ENCODE measurements around the gene NUDT3. TPM values are rescaled to one million over a fixed set of nuclear protein-coding genes. Genes with fewer than 3 reads are reported as not detected.

NUDT3 gene
- total RNA-seq, 1 donor from 2014 or later: 16.7 TPM

DNA sequence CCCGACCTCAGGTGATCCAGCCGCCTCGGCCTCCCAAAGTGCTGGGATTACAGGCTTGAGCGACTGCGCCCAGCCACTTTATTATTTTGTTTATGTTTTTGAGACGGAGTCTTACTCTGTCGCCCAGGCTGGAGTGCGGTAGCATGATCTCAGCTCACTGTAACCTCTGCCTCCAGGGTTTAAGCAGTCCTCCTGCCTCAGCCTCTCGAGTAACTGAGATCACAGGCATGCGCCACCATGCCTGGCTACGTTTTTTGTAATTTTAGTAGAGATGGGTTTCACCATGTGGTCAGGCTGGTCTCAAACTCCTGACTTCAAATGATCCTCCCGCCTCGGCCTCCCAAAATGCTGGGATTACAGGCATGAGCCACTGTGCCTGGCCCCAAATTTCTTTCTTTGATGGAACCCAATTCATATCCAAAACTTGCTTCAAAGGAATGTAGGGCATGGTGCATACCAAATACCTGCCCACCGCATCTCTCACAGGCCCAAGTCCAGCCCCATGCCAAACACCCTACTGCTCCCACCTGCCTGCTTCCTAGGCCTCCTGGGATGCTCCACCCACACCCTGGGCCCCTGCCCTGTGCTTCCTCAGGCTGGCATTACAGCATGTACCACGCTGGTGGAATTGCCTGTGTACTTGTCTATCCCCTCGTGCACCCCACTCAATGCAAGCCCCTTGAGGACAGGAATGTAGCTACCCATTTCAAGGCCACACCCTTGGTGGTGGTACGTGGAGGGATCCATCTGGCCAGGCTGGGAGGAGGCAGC lies 160.7 kb downstream of the NUDT3 start:
- Histone ChIP-seq H2AFZ (ENCODE audit: low read depth, low read length) (no peak overlapping the region), H3K9ac (ENCODE audit: low read length) (no peak overlapping the region), H3K27ac (ENCODE audit: low read depth, low read length) (no peak overlapping the region), H3K4me3 (ENCODE audit: insufficient read depth, low read depth, low read length) (no peak overlapping the region), H3K27me3 (ENCODE audit: insufficient read depth, low read length) (no peaks in the 10 kb centered on the region), H3K36me3 (ENCODE audit: insufficient read depth, low read length) (no peaks in the 10 kb centered on the region), H3K79me2 (ENCODE audit: insufficient read depth, low read length) (no peaks in the 10 kb centered on the region), H3K4me2 (ENCODE audit: low read length) (no peak overlapping the region), H3K9me3 (ENCODE audit: insufficient read depth, low read depth, low read length) (no peaks in the 10 kb centered on the region), H3K4me1 (ENCODE audit: insufficient read depth, low read length) (peaks cover 22% of the 10 kb centered on the region), H4K20me1 (ENCODE audit: insufficient read depth, low read length) (no peaks in the 10 kb centered on the region)
- peaks cover 1% of the 10 kb centered on the region for H3K27me3 Mint-ChIP-seq (ENCODE audit: low read depth, unreplicated experiment)
- no peak for DNase-seq (ENCODE audit: low read depth)
- no peak for FAIRE-seq
- no peak for TF ChIP-seq EZH2 (IDR thresholded peaks at IDR 0.05; ENCODE audit: insufficient read depth, low read length)
- TF ChIP-seq, protein P1, sequence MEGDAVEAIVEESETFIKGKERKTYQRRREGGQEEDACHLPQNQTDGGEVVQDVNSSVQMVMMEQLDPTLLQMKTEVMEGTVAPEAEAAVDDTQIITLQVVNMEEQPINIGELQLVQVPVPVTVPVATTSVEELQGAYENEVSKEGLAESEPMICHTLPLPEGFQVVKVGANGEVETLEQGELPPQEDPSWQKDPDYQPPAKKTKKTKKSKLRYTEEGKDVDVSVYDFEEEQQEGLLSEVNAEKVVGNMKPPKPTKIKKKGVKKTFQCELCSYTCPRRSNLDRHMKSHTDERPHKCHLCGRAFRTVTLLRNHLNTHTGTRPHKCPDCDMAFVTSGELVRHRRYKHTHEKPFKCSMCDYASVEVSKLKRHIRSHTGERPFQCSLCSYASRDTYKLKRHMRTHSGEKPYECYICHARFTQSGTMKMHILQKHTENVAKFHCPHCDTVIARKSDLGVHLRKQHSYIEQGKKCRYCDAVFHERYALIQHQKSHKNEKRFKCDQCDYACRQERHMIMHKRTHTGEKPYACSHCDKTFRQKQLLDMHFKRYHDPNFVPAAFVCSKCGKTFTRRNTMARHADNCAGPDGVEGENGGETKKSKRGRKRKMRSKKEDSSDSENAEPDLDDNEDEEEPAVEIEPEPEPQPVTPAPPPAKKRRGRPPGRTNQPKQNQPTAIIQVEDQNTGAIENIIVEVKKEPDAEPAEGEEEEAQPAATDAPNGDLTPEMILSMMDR (IDR thresholded peaks at IDR 0.05; ENCODE audit: insufficient read depth, low read depth, low read length): no peak
- H3K36me3 Mint-ChIP-seq (ENCODE audit: low read depth, unreplicated experiment): no peaks in the 10 kb centered on the region
- H3K4me3 Mint-ChIP-seq (ENCODE audit: unreplicated experiment): no peak overlapping the region
- H3K9me3 Mint-ChIP-seq (ENCODE audit: unreplicated experiment): no peaks in the 10 kb centered on the region
- H3K27ac Mint-ChIP-seq (ENCODE audit: unreplicated experiment): no peak overlapping the region
- peaks cover 8% of the 10 kb centered on the region for H3K4me1 Mint-ChIP-seq (ENCODE audit: low read depth, unreplicated experiment)

DNA sequence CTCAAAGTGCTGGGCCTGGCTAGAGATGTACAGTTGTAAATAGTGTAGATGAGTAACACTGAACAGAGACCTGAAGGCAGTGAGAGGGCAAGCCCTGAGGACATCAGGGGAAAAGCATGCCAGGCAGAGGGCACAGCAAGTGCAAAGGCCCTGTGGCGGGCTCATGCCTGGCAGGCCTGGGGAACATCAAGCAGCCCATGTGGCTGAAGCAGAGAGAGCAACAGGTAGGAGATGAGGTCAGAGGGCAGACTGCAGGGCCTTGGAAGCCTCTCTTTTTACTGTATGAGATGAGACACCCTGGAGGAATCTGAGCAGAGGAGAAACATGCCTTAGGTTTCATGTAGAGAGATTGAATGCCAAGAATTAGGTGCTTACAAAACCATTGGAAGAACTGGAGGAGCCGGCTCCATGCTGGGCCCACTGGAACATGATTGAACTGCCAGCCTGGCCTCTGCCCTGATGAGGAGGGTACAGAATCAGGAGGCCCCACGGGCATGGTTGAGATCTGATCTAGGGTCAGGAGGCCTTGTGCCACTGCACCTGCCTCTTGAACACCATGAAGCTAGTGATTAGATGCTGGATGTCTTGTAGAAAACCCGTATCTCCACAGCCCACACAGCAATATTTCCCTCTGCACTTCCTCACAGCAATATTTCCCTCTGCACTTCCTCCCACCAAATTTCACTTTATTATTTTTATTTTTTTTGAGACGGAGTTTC lies 161.7 kb downstream of the NUDT3 start:
- FAIRE-seq (no peak), DNase-seq (ENCODE audit: low read depth) (no peak)
- no peak overlapping the region for H3K27ac ChIP-seq (ENCODE audit: low read depth, low read length)
- H3K27me3 ChIP-seq (ENCODE audit: insufficient read depth, low read length): no peaks in the 10 kb centered on the region
- no peak overlapping the region for H3K4me3 ChIP-seq (ENCODE audit: insufficient read depth, low read depth, low read length)
- Mint-ChIP-seq H3K27me3 (ENCODE audit: low read depth, unreplicated experiment) (peaks cover 3% of the 10 kb centered on the region), H3K27ac (ENCODE audit: unreplicated experiment) (no peak overlapping the region), H3K4me1 (ENCODE audit: low read depth, unreplicated experiment) (peaks cover 10% of the 10 kb centered on the region), H3K4me3 (ENCODE audit: unreplicated experiment) (no peak overlapping the region), H3K9me3 (ENCODE audit: unreplicated experiment) (no peaks in the 10 kb centered on the region), H3K36me3 (ENCODE audit: low read depth, unreplicated experiment) (no peaks in the 10 kb centered on the region)
- no peak overlapping the region for H3K4me2 ChIP-seq (ENCODE audit: low read length)
- H3K4me1 ChIP-seq (ENCODE audit: insufficient read depth, low read length): peaks cover 15% of the 10 kb centered on the region
- H4K20me1 ChIP-seq (ENCODE audit: insufficient read depth, low read length): no peaks in the 10 kb centered on the region
- H2AFZ ChIP-seq (ENCODE audit: low read depth, low read length): no peak overlapping the region
- H3K9ac ChIP-seq (ENCODE audit: low read length): no peak overlapping the region
- no peak for TF ChIP-seq EZH2 (IDR thresholded peaks at IDR 0.05; ENCODE audit: insufficient read depth, low read length)
- TF ChIP-seq, protein P1 (IDR thresholded peaks at IDR 0.05; ENCODE audit: insufficient read depth, low read depth, low read length): no peak
- H3K36me3 ChIP-seq (ENCODE audit: insufficient read depth, low read length): no peaks in the 10 kb centered on the region
- no peaks in the 10 kb centered on the region for H3K9me3 ChIP-seq (ENCODE audit: insufficient read depth, low read depth, low read length)
- no peaks in the 10 kb centered on the region for H3K79me2 ChIP-seq (ENCODE audit: insufficient read depth, low read length)

Data from astrocyte (in vitro differentiated cells and primary cell).